Measurements from ENCODE around the gene MRPL4.
"Not testable (repeated sequence)": the region's sequence is repeated elsewhere in the genome, so short reads cannot be mapped to it uniquely, and the experiment has no call there.

MRPL4 gene

GRCh38 chr19:10230173-10230860 is 21.7 kb upstream of the MRPL4 start:
- DNase-seq (ENCODE audit: low read depth in 2 of 2), result peak in 1 of 2 donors; percentile 41

- peak; percentile 44 to 52 for DNase-seq (ENCODE audit: low read depth in 2 of 2)
Observed at GRCh38 chr19:10230861-10231611, 21.0 kb upstream of the MRPL4 start, which contains the start of gene S1PR2. Gene S1PR2 (minus strand): TSS chr19:10231331. CDS start chr19:10224905, 6,426 bp downstream.

GRCh38 chr19:10231612-10232228 is 20.3 kb upstream of the MRPL4 start:
- no peak for DNase-seq (ENCODE audit: low read depth in 2 of 2)

- DNase-seq (ENCODE audit: low read depth in 2 of 2), result no peak
Observed at GRCh38 chr19:10233946-10234345, 18.1 kb upstream of the MRPL4 start.

- no peak for DNase-seq (ENCODE audit: low read depth in 2 of 2)
Observed at GRCh38 chr19:10235003-10235402, 17.0 kb upstream of the MRPL4 start.

GRCh38 chr19:10235409-10235808 is 16.6 kb upstream of the MRPL4 start:
- DNase-seq (ENCODE audit: low read depth in 2 of 2), result not testable (repeated sequence)

GRCh38 chr19:10237702-10238101 is 14.3 kb upstream of the MRPL4 start:
- DNase-seq (ENCODE audit: low read depth in 2 of 2), result no peak

- no peak for DNase-seq (ENCODE audit: low read depth in 2 of 2)
Observed at GRCh38 chr19:10238172-10238783, 13.7 kb upstream of the MRPL4 start.

- DNase-seq (ENCODE audit: low read depth in 2 of 2), result not testable (repeated sequence)
Observed at GRCh38 chr19:10241826-10242449, 10.1 kb upstream of the MRPL4 start.

GRCh38 chr19:10243606-10244005 is 8.4 kb upstream of the MRPL4 start:
- DNase-seq (ENCODE audit: low read depth in 2 of 2), result no peak

GRCh38 chr19:10245189-10245939 is 6.7 kb upstream of the MRPL4 start:
- DNase-seq (ENCODE audit: low read depth in 2 of 2), result no peak

GRCh38 chr19:10246511-10246910 is 5.5 kb upstream of the MRPL4 start:
- DNase-seq (ENCODE audit: low read depth in 2 of 2), result no peak

GRCh38 chr19:10252707-10253106 is 693 bp downstream of the MRPL4 start:
- no peak for DNase-seq (ENCODE audit: low read depth in 2 of 2)

GRCh38 chr19:10254244-10254643 is 2.2 kb downstream of the MRPL4 start:
- no peak for DNase-seq (ENCODE audit: low read depth in 2 of 2)

- no peak for DNase-seq (ENCODE audit: low read depth in 2 of 2)
Observed at GRCh38 chr19:10255358-10255757, 3.3 kb downstream of the MRPL4 start.

GRCh38 chr19:10256551-10256950 is 4.5 kb downstream of the MRPL4 start:
- no peak for DNase-seq (ENCODE audit: low read depth in 2 of 2)

- DNase-seq (ENCODE audit: low read depth in 2 of 2), result no peak
Observed at GRCh38 chr19:10256970-10257615, 5.1 kb downstream of the MRPL4 start.

- DNase-seq (ENCODE audit: low read depth in 2 of 2), result no peak
Observed at GRCh38 chr19:10258080-10258710, 6.2 kb downstream of the MRPL4 start.

- peak; percentile 90 to 96 for DNase-seq (ENCODE audit: low read depth in 2 of 2)
Observed at GRCh38 chr19:10259162-10259905, 7.3 kb downstream of the MRPL4 start.
